Endothelial cell of umbilical vein (primary cell): ENCODE data around the gene PLEKHA3. TPM values are rescaled to one million over a fixed set of nuclear protein-coding genes. Genes with fewer than 3 reads are reported as not detected.

Experiments
- BruUV-seq: library from RNA; stranded (reverse); fragments of 400-500 nt; replicated peaks from 2 replicates; lab custom pipeline; 2021; lab: Mats Ljungman, UMichigan
- CTCF ChIA-PET: fragments of 300-600, 350-600 bp; sonication (Branson Sonifier 250); formaldehyde crosslinking; loops from one replicate; lab custom pipeline; 2021; ENCODE audit warnings: antibody characterized with exemption, inconsistent platforms; lab: Charles Lee
- POLR2A ChIA-PET: fragments of 300-600, 350-600 bp; sonication (Branson Sonifier 250); formaldehyde crosslinking; loops from one replicate; lab custom pipeline; 2021; ENCODE audit warnings: antibody characterized with exemption, inconsistent platforms; lab: Charles Lee
- DNase-seq: peaks from one replicate; pipeline ENCODE4 v3.0.0-alpha.2; 2011; ENCODE audit warnings: low read depth, low spot score
- FAIRE-seq: peaks from 2 replicates; lab custom pipeline; 2011; peaks lifted over from hg19 to GRCh38; lab: Jason Lieb, UNC
- H2AFZ ChIP-seq: 2 replicates; pipeline ENCODE4 v1.6.0; 2012; ENCODE audit warnings: low read depth, low read length, control low read depth, inconsistent platforms
- H3K27ac ChIP-seq: 2 replicates; pipeline ENCODE4 v1.5.1; 2011; ENCODE audit warnings: low read depth, mild to moderate bottlenecking, control low read depth, low read length, moderate library complexity; ENCODE audit not compliant: insufficient read depth
- H3K27me3 ChIP-seq, 2 experiments: 2 replicates each; pipeline versions ENCODE4 v1.6.0 to v1.6.1; 2011; ENCODE audit warnings: low read length in 2 of 2, mixed read lengths in 1 of 2; ENCODE audit not compliant: control insufficient read depth in 2 of 2, insufficient read depth in 2 of 2
- H3K36me3 ChIP-seq, 2 experiments: 2 replicates in 1 of 2; 3 replicates in 1 of 2; pipeline ENCODE4 v1.5.1; 2011; ENCODE audit warnings: low read length in 2 of 2, mild to moderate bottlenecking in 1 of 2, moderate library complexity in 1 of 2; ENCODE audit not compliant: control insufficient read depth in 2 of 2, insufficient read depth in 2 of 2; ENCODE audit errors: extremely low read depth in 1 of 2
- H3K4me1 ChIP-seq: 3 replicates; pipeline ENCODE4 v1.5.1; 2011; ENCODE audit warnings: mild to moderate bottlenecking, low read length; ENCODE audit not compliant: control insufficient read depth, insufficient read depth; ENCODE audit errors: extremely low read depth
- H3K4me2 ChIP-seq: 2 replicates; pipeline ENCODE4 v1.6.1; 2011; ENCODE audit warnings: low read length, control low read depth, mixed read lengths; ENCODE audit not compliant: insufficient read depth
- H3K4me3 ChIP-seq, 3 experiments: fragments of 200-600 bp in 1 of 3; sonication (generic), shearing (Covaris generic) in 1 of 3; replicated peaks in 1 of 3; 2 replicates each; pipeline ENCODE4 v1.5.1; 2011 to 2016; ENCODE audit warnings: control low read depth in 3 of 3, low read length in 3 of 3, mild to moderate bottlenecking in 2 of 3, inconsistent platforms in 1 of 3, low read depth in 1 of 3, moderate library complexity in 1 of 3; ENCODE audit not compliant: insufficient read depth in 1 of 3
- H3K79me2 ChIP-seq: 2 replicates; pipeline ENCODE4 v1.6.0; 2012; ENCODE audit warnings: low read length, inconsistent platforms; ENCODE audit not compliant: control insufficient read depth, insufficient read depth
- H3K9ac ChIP-seq: replicated peaks from 2 replicates; pipeline ENCODE3; 2011; ENCODE audit warnings: low read length, control low read depth; ENCODE audit not compliant: insufficient read depth; ENCODE audit errors: extremely low read depth
- H3K9me1 ChIP-seq: replicated peaks from 3 replicates; pipeline ENCODE4 v1.6.0; 2011; ENCODE audit warnings: mild to moderate bottlenecking, low read length; ENCODE audit not compliant: control insufficient read depth, insufficient read depth; ENCODE audit errors: extremely low read depth
- H3K9me3 ChIP-seq: replicated peaks from 2 replicates; pipeline ENCODE4 v1.5.1; 2012; ENCODE audit warnings: low read length, inconsistent platforms; ENCODE audit not compliant: control insufficient read depth, insufficient read depth
- H4K20me1 ChIP-seq: replicated peaks from 2 replicates; pipeline ENCODE3; 2011; ENCODE audit warnings: mild to moderate bottlenecking, low read length; ENCODE audit not compliant: control insufficient read depth, insufficient read depth; ENCODE audit errors: extremely low read depth
- CTCF ChIP-seq, 2 donors: IDR thresholded peaks; 1 replicate in 1 of 2; 2 replicates in 1 of 2; pipeline ENCODE4 v1.5.1; 2011; ENCODE audit warnings: low read length in 2 of 2, mild to moderate bottlenecking in 2 of 2, moderate library complexity in 2 of 2, control low read depth in 1 of 2, inconsistent platforms in 1 of 2, low read depth in 1 of 2; ENCODE audit not compliant: insufficient read depth in 1 of 2; ENCODE audit errors: extremely low read depth in 1 of 2
- EZH2 ChIP-seq: IDR thresholded peaks from 2 replicates; pipeline ENCODE4 v1.6.1; 2012; ENCODE audit warnings: borderline replicate concordance, low read depth, mild to moderate bottlenecking, moderate library complexity, low read length, inconsistent platforms; ENCODE audit not compliant: severe bottlenecking
- FOS ChIP-seq: IDR thresholded peaks from 2 replicates; pipeline ENCODE4 v1.6.1; 2011; ENCODE audit warnings: mild to moderate bottlenecking, low read length, moderate library complexity, borderline replicate concordance; ENCODE audit not compliant: insufficient read depth
- GATA2 ChIP-seq: IDR thresholded peaks from 2 replicates; pipeline ENCODE4 v1.7.0; 2011; ENCODE audit warnings: low read depth, mild to moderate bottlenecking, moderate library complexity, mixed read lengths, low read length; ENCODE audit not compliant: insufficient read length, insufficient read depth
- JUN ChIP-seq: IDR thresholded peaks from 2 replicates; pipeline ENCODE4 v1.6.1; 2011; ENCODE audit warnings: borderline replicate concordance, low read depth; ENCODE audit not compliant: insufficient read length, insufficient read depth
- MAX ChIP-seq: IDR thresholded peaks from 2 replicates; pipeline ENCODE4 v1.6.1; 2011; ENCODE audit not compliant: insufficient read depth, insufficient read length
- MYC ChIP-seq: IDR thresholded peaks from one replicate; pipeline ENCODE4 v1.6.1; 2011; ENCODE audit warnings: mild to moderate bottlenecking, low read depth, low read length
- POLR2A ChIP-seq: IDR thresholded peaks from 2 replicates; pipeline ENCODE4 v1.6.1; 2012; ENCODE audit warnings: low read depth, mild to moderate bottlenecking, control low read depth, low read length
- POLR2AphosphoS5 ChIP-seq: IDR thresholded peaks from 2 replicates; pipeline ENCODE4 v1.6.1; 2012; ENCODE audit warnings: low read depth, mild to moderate bottlenecking, control low read depth, low read length, moderate library complexity; ENCODE audit not compliant: insufficient read depth
- dilution Hi-C: fragments of 300-500 bp; cut with MboI; formaldehyde crosslinking; loops from one replicate; pipeline ENCODE4 v1.15.0; 2019; ENCODE audit warnings: low sequenced_read_pairs; ENCODE audit not compliant: extremely low pct_ligation_motif_present
- intact Hi-C: fragments of 100-400 bp; cut with micrococcal nuclease; formaldehyde crosslinking; loops from one replicate; pipeline ENCODE4 v1.10.0; 2022
- polyA plus RNA-seq, 4 experiments: library from polyadenylated mRNA; depleted of rRNA in 3 of 4; stranded (reverse) in 3 of 4; unstranded in 1 of 4; fragments of >200 nt; gene quantifications; 2 replicates each; pipeline versions ENCODE4 v1.2.1 to v1.2.3, GENCODE V29; 2011 to 2012; ENCODE audit warnings: missing spikeins in 1 of 4
- total RNA-seq: library from RNA; stranded (reverse); gene quantifications from 2 replicates; pipeline ENCODE4 v1.2.3, GENCODE V29; 2021

The PLEKHA3 gene
- total and polyA plus RNA-seq, 2 donors (not counting 3 experiments of a cell fraction or from before 2014, with no cell fraction given): 4.1 to 24.6 TPM

- TF ChIP-seq JUN: no peak
- TF ChIP-seq POLR2AphosphoS5: no peak
- TF ChIP-seq GATA2: no peak
- no peak for TF ChIP-seq MYC
- no peak for TF ChIP-seq EZH2
- TF ChIP-seq MAX: no peak
- no peak for TF ChIP-seq CTCF (IDR thresholded peaks at IDR 0.05; ENCODE audit: extremely low read depth in 1 of 2, insufficient read depth in 1 of 2, low read depth in 1 of 2, low read length in 2 of 2)
- TF ChIP-seq POLR2A: no peak
- TF ChIP-seq FOS: no peak
- H3K79me2 ChIP-seq: peaks cover 22% of the 10 kb centered on the region
- no peaks in the 10 kb centered on the region for H3K9me3 ChIP-seq
- no peaks in the 10 kb centered on the region for H3K9me1 ChIP-seq
- peak overlapping the region; percentile 88 for H3K27ac ChIP-seq
- no TSS peak for BruUV-seq
- peak overlapping the region; percentile 81 for H2AFZ ChIP-seq
- H3K4me3 ChIP-seq: peak overlapping the region; percentile 51 to 98 (median 91)
- dilution Hi-C loops (no loop called here), intact Hi-C loops (loop anchor here (1.0 kb wide), 2 partner anchors 26 to 365 kb away; partner anchors contain the start of genes PJVK, PRKRA and RBM45)
- ChIA-PET CTCF (no interaction called here), POLR2A (no interaction called here)
- no peaks in the 10 kb centered on the region for H3K36me3 ChIP-seq
- DNase-seq (no peak), FAIRE-seq (peak; percentile 12)
- peak overlapping the region; percentile 85 for H3K4me2 ChIP-seq
- H3K9ac ChIP-seq: peak overlapping the region; percentile 87
- H4K20me1 ChIP-seq: no peaks in the 10 kb centered on the region
- no peaks in the 10 kb centered on the region for H3K27me3 ChIP-seq
- peaks cover 29% of the 10 kb centered on the region for H3K4me1 ChIP-seq
Observed at GRCh38 chr2:178477443-178478129, 2.7 kb upstream of the PLEKHA3 start.
